Activated naive CD4-positive, alpha-beta T cell treated with Interleukin-2 at 50 U/mL for 16 hours (primary cell): ENCODE data around the gene PEX14.
"Not testable (repeated sequence)": the region's sequence is repeated elsewhere in the genome, so short reads cannot be mapped to it uniquely, and the experiment has no call there.

Experiments used
- DNase-seq: peaks from one replicate; pipeline ENCODE4 v3.0.0-alpha.2; 2020

The PEX14 gene

DNA sequence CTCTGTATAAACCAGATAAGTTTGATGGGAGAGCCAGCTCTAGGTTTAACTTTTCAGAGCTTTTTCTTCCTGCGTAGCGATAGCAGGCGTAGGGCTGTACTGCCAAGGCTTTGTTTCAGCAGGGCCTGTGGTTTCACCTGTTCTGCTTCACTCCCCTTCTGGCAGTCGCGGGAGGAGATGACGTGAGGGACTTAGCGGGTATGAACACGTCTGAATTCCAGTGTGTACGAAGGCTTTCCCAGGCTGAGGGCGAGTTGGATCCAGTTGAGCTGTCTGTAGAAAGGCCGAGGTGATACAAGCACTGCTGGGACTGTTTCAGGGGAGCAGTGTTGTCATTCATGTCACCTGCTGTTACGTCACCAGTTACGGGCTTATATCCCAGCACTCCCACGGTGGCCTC is 21.2 kb downstream of the PEX14 start:
- no peak for DNase-seq

DNA sequence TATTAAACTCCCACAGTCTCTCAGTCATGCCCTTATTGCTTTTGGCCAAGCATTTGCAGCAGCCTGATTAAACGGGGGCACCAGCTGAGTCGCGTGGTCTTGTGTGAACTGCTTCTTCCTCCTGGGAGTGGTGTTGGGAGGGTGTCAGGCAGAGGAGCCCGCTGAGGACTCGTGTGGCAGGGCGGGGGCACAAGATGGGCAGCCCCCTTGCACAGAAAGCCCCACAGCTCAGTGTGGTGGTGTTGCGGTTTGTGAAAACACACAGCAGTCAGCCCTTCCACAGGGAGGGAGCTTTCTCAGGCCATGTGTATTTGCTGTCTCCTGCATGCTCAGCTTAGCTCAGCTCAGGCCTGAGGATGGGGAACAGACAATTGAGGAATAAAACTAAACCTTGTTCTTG is 22.4 kb downstream of the PEX14 start:
- no peak for DNase-seq

DNA sequence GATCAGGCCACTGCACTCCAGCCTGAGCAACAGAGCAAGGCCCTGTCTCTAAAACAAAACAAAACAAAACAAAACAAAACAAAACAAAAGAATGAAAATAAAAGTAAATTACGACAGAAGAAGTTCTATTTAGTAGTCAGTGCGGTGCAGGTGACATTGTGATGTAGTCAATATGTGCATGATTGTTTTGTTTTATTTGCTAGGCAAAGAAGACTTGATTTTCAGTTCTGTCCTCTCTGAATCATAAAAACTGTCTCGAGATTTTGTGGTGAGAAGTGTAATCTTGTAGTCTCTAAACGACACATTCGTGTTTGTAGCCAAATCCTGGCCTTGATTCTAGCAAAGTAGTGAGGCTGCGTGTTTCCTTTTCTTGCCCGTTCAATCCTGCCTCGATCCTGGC is 23.5 kb downstream of the PEX14 start:
- DNase-seq, result no peak

DNA sequence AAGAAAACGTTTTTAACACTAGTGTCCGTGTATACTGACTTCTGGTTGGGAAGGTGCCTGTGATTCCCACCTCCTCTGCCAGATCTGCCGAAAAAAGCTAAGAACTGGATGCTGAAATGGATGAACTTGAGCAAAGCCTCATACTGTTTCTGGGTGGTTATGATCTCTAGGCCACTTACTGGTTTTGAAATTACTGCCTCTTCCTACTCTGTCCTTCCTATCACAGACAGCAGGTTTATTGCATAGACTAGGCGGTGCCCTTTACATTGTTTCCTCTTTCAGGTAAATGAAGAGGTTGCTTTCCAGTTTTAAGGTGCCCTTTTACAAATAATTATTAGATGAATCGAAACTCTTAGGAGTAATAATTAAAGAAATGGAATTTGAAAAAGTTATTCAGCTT is 27.5 kb downstream of the PEX14 start:
- no peak for DNase-seq

DNA sequence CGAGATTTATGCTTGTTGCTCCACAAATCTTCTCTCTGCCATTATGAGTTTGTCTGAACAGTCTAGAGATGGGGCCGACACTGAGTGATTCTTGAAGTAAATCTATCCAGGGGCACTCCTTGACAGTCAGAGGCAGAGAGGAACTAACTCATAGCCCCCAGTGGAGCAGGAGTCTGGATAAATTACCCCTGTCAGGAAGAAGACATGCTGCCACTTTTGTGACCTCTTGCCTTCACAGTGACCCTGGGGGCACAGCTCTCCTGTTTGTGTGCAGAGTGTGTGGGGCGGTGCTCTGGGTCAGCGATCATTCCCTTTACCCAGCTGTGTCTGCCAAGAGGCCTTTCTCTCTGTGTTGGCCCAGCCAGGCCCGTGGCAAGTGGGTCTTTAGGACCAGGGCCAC is 29.5 kb downstream of the PEX14 start:
- DNase-seq, result no peak

DNA sequence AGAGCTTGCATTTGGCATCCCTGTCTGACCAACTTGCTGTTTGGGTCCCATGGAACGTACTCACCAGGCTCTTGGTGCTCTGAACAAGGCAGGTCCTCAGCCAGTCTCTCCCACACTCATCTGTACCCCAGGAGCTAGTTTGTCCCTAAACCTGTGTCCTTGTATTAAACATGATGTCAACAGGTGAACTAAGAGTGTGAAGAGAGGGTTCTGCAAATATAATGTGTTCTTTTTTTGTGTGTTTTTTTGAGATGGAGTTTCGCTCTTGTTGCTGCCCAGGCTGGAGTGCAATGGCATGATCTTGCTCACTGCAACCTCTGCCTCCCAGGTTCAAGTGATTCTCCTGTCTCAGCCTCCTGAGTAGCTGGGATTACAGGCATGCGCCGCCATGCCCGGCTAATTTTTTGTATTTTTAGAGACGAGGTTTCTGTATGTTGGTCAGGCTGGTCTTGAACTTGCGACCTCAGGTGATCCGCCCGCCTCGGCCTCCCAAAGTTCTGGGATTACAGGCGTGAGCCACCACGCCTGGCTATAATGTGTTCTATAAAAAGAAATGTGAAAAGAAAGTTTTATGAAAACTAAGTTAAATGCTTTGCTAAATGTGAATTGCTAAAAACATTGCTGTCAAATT is 31.4 kb downstream of the PEX14 start:
- not testable (repeated sequence) for DNase-seq

DNA sequence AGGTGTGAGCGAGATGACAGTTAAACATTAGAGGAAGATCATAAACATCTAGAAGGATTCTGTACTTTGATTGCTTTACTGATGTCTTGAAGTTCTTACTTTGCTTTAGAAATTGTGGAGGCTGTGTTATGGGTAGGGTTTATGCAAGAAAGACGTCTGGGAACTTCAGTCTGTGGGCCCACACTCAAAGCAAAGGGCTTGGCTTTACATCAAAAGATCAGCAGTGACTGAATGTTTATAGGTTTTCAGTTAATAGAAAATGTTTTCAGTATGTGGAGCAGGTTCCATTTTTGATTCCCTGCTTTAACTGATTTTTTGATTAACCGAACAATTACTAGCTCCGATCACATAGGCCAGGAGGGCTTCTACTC is 31.9 kb downstream of the PEX14 start:
- DNase-seq, result no peak

DNA sequence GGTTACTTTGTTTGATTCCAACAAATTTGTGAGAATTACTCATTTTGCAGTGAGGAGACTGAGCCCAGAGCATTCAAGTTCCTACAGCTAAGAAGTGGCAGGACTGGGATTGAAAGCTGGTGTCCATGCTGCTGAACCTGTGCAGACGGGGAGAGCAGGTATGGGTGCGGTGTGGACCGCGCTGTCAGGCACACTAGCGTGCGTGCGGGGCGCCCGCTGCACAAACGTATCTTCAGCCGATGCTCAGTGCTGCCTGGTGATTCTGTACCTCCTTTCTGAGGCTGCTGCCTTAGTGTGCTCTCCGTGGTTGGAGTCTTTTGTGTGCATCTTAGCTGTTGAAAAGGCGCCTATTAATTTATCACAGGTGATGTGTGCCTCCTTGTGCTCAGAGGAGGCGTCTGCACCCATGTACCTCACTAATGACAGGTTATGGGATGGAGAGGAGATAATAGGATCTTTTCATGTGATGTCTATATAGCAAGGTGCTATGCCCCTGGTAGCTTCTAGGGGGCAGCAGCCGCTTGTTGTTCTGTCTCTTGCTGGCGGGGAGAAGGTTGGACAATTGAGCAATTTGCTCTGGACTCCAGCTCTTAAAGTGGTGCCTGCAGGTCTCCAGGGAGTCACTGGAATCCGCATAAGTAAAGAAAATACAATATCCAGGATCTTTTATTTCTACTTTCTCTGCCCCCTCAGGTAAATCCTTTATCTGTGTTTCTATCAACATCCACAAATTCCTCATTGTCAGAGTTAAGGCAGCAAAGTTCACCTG is 32.5 kb downstream of the PEX14 start:
- peak; percentile 58 for DNase-seq

DNA sequence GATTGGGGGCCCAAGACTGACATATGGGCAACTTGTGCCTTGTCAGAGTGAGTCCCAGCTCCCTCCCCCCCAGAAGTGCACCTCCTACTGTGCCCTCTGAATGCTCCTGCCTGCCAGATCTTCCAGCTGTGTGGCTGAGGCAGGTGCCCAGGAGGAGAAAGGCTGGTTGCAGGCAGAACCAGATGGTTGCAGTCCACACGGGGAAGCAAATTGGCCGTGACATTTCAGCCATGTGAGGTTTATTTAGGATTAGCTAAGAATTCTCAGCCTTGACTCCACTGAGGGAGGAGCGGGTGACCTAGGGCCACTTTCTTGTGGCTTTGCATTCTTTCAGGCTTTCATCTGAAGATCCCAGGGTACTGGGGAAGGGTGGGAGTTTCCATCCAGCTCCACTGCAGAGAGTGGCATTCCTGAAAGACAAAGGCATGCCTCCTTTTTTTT is 33.8 kb downstream of the PEX14 start:
- DNase-seq, result no peak

DNA sequence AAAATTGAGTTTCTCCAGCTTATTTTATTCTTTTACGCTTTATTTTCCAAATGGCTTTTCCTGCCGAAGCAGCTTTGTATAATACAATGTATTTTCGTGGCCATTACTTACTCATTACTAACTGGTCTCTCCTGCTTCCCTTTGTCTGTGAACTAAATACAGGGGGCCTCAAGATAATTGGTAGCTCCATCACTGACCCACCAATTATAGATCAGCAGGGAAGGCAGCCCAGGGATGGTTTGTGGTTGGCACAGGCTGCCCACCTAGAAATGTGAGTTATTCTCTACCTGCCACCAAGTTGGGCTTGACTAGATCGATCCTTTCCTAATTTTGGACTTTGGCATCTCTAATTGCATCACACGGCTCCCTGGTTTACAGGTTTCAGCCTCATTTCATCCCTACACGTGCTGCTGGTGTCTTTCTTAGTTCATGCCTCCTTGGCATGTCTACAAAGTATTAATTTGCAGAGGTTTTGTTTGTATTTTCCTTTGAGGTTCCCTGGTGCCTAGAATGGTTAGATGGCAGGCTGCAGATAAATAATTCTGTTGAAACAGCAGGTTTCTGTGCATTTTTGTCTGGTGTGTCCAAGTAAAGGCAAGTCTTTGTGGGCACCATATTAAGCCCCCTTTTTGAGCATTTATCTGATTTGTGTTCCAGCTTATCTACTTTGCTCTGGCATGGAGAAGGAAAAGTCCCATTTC is 35.2 kb downstream of the PEX14 start:
- DNase-seq, result no peak

DNA sequence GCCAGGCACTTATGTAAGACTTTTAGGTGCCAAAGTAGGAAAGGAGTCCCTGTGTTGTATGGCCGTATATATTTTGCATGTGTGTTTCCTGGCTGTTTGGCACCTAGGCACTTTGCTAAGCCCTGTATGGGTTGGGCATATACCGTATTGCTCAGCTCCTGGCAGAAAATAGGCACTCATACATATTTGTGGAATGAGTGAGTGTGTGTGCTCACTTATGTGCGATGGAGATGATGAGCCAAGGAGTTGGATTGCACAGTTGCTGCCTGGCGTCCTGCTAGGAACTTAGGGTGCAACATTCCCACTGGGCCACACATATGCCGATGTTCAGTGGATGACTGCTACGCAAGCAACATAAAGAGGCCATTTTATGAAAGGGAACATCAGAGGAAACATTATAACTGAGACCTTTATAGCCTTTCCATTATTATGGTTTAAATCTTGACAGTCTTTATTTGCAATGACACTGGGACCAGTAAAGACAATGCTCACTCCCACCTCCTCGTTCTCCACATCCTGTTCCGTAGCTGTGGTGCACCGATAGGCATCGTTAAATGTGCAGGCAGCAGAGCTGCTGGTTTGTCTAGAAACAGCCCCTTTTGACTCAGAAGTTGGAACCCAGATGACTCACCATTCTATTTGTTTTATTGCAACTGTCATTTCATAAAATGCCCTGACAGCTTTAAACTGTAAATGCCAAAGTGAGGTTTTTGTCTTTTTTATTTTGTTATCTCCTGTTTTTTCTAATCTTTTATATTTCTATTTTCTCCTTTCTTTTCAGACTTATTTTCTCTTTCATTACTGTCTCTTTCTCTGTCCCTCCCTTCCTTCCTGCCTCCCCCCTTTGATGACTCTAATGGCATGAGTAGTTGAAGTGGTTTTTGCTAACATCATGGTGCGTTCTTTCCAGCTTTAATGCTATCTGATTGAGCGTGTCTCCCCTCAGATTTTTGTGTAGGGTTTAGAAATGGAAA is 36.1 kb downstream of the PEX14 start:
- DNase-seq, result peak; percentile 86

DNA sequence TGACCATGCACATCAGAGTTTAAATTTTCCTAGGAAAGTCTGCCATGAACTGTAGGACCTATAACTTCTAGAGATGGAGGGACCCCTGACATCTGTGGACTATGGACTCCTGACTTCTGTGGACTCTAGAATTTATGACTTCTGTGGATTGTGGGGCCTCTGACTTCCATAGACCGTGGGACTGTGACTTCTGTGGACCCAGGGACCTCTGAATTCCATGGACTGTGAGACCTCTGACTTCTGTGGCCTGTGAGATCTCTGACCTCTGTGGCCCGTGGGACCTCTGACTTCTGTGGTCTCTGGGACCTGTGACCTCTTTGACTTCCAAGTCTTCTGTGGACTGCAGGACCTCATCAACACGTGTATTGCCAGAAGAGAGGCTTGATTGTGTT is 36.7 kb downstream of the PEX14 start:
- DNase-seq, result no peak

DNA sequence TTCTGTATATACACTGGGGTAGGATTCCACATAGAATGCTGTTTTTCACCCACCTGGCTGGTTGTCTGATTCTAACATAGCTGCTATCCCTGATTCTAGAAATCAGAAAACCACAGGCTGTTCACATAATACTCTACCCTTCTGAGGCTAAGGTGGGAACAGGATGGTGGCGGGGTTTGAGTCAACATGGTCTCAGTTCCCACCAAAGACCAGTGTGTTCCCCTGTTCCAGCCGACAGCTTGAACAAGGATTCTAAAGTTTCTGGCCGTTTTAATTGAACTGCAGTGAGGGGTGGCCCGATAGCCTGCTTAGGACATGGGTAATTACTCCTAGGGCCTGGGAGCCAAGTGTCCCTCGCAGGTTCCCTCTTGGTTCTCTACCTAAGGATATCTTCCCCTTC is 38.4 kb downstream of the PEX14 start:
- DNase-seq, result no peak

DNA sequence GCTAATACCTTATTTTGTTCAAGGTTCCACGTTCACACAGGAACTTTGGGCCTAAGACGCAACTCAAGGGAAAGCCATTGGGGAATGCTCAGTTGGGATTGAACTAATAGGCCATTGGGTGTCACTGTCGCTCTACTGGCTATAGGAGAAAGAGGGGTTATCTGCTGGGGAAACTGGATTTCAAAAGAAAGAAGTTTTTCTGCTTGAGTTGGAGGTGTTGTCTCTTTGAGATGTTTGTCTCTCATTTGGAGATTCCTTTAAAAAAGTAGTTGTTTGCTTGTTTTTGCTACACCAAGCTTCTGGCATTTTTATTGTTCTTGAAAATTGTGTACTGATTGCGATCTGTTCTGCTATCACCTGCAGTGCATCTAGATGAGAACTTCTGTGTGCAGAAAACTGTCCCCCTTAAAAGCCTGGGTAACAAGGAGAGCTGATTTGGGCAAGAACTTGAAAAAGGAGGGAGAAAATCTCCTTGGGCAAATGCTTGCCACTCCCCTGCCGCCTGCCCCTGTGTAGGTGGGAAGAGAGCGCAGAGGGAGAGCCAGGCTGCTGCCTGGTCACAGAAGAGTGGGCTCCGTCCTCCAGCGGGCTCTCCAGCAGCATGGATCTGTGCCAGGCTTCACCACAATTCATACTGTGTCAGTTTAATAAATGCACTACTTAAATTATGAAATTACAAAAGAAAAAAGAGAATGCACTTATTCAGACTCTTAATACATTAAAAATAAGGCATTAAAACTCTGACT is 39.9 kb downstream of the PEX14 start:
- DNase-seq, result no peak

DNA sequence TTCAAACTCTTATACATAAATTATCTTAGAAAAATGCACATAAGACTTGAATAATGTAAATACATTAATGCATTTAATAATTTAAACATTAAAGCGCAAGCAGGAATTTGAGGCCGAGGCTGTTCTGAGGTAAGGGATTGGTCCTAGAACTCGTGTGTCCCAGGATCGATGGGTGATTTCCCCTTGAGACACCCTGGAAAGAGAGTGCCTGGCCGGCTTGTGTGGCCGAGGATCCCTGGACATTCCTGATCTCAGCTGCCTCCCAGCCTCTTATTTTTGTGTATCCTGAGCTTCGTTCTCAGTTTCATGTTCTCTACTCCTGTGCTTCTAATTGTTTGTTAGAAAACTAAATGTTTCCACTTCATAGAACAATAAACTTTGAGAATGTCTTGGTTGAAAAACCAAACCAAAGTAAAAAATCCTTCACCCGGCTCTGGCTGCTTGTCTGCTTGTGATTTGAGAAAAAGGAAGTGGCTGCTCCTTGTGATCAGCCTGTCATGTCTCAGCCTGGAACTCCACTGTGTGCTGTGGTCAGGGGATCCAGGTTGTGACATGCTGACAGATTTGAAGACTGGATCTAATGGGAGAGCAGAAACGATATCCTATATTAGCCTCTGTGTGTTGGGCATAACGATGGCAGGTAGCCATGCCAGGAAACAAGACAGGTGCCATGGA is 40.7 kb downstream of the PEX14 start:
- DNase-seq, result no peak

DNA sequence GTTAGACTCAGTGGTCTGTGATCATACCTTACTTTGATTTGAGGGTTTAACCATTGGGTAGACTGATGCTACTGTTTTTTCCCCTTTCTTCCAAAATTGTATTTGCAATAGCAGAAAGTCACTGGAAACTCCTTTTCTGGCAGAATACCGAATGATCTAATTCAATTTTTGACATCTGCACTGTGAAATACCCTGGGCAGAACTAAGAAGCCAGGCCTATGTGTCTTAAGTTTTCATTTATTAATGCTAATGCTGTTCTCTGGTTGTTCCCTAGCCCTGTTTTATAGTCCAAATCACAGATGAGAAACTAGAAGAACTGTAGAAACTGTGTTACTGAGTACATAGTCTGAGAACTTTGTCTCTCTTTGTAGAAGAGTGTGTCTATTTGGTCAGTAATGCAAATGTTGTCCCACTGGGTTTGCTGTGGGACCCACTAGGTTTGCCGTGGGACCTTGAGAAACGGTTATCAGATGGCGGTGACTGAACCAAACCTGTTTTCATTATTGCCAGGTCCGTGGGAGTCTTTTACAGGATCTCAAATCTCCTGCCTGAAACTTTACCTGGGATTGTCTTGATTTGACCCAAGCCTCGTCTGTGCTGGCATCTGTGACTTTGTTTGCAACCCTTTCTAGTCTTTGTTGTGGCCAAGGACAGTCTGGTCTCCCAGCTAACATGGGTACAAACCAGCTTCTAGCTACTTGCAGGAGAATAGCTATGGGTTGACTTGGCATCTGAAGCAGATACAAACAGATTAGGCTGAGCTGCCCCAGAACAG is 41.4 kb downstream of the PEX14 start:
- DNase-seq, result no peak

DNA sequence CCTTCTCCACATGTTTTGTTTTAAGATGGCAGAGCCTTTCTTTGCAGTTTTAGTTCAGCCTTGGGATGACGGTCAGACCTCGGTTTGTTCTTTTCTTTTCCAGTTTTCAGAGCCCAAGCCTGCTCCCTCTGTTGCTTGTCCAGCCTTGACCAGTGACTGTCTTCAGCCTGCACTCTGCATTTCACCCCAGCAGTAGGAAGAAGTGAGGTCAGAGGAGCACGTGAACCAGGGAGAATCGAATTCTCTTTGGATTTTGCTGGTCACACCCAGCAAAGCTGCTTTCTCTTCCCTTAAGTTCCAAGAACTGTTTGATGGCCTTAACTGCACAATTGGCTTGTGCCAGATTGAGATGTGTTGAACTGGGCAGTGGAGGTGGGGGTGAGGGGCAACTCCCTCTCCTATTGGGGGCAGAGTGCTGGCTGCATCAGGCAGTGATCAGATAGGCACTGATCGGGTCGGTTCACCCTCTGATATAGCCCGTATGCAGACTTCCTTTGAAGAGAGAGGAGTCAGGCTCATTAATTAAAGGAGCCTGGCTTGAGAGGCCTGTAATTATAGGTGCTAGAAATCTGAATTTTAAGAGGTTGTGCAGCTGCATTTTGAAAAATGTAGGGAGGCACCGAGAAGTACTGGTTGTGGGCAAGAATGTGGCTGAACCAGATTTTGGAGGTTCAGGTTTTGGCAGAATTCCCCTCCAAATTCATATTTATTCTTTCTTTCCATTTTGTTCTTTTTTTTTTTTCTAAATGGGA is 42.4 kb downstream of the PEX14 start:
- no peak for DNase-seq

DNA sequence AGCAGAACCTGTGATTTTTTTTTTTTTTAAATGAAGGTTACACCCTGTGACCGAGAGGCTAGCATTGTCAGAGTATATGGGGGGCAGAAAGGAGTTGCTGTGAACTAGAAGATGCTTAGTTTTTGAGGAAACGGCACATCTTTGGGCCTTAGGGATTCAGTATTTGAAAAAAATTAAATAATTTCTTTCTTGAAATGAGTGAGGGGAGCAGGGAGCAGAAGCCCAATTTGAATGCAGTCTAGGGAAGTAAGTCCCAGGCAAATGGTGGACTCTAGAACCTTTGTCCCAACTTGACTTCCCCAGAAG is 42.9 kb downstream of the PEX14 start:
- no peak for DNase-seq

DNA sequence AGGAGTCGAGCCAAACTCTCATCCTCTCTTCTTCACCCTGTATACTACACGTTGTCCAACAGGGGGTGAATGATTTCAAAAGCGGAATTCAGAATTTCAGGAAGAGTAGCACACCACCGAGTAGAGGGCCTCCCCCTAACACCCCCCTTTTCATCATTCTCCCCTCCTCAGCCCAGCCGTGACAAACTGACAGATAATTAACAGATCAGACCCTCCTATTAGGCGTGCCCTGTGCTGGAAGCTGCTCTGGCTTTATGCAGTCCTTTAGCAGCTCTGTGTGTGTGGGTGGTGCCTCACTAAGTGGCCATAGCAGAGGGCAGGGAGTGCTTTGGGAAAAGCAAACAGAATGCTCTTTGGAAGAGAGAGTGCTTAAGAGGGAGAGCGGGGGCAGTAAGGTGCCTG is 44.3 kb downstream of the PEX14 start:
- DNase-seq, result no peak

DNA sequence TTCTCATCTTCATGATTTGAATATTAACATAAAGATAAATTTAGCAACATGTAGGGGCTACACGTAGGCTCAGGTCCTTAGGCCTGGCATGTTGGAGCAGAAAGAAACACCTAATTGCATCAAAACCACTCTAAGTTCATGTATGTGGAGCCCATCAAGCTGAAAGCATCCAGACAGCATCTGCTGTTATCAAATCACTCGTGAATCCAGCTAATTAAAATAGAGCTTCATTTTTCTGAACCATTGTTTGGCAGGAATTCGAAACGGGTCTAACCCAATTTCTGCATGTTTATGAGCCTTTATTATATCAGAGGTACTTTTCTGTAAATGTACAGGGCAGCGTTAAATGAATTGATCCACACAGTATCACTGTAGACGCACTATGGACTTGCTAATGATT is 45.7 kb downstream of the PEX14 start:
- no peak for DNase-seq
